ENCODE data around the gene PCMTD2.

Gene PCMTD2

GRCh38 chr20:64256282-64256935, 861 bp downstream of the PCMTD2 start:
- DNase-seq (ENCODE audit: low spot score), result peak; percentile 56

GRCh38 chr20:64257107-64257757, 1.7 kb downstream of the PCMTD2 start:
- DNase-seq (ENCODE audit: low spot score), result no peak

- DNase-seq (ENCODE audit: low spot score), result no peak
Measured at GRCh38 chr20:64258071-64258823, 2.7 kb downstream of the PCMTD2 start.

- DNase-seq (ENCODE audit: low spot score), result no peak
Measured at GRCh38 chr20:64260239-64260638, 4.7 kb downstream of the PCMTD2 start.

- peak; percentile 61 for DNase-seq (ENCODE audit: low spot score)
Measured at GRCh38 chr20:64261138-64261537, 5.6 kb downstream of the PCMTD2 start.

- no peak for DNase-seq (ENCODE audit: low spot score)
Measured at GRCh38 chr20:64264091-64264490, 8.5 kb downstream of the PCMTD2 start.

GRCh38 chr20:64265201-64265600, 9.7 kb downstream of the PCMTD2 start:
- DNase-seq (ENCODE audit: low spot score), result no peak

- no peak for DNase-seq (ENCODE audit: low spot score)
Measured at GRCh38 chr20:64266988-64267387, 11.4 kb downstream of the PCMTD2 start.

- no peak for DNase-seq (ENCODE audit: low spot score)
Measured at GRCh38 chr20:64268174-64268573, 12.6 kb downstream of the PCMTD2 start.

GRCh38 chr20:64269604-64270411, 14.3 kb downstream of the PCMTD2 start:
- no peak for DNase-seq (ENCODE audit: low spot score)

- no peak for DNase-seq (ENCODE audit: low spot score)
Measured at GRCh38 chr20:64271636-64272035, 16.1 kb downstream of the PCMTD2 start.

- no peak for DNase-seq (ENCODE audit: low spot score)
Measured at GRCh38 chr20:64273109-64273508, 17.6 kb downstream of the PCMTD2 start.

- no peak for DNase-seq (ENCODE audit: low spot score)
Measured at GRCh38 chr20:64276817-64277216, 21.3 kb downstream of the PCMTD2 start.

- DNase-seq (ENCODE audit: low spot score), result no peak
Measured at GRCh38 chr20:64277571-64278316, 22.2 kb downstream of the PCMTD2 start.

GRCh38 chr20:64278317-64278681, 22.8 kb downstream of the PCMTD2 start:
- no peak for DNase-seq (ENCODE audit: low spot score)

- DNase-seq (ENCODE audit: low spot score), result no peak
Measured at GRCh38 chr20:64279826-64280459, 24.4 kb downstream of the PCMTD2 start.

GRCh38 chr20:64280460-64280843, 24.9 kb downstream of the PCMTD2 start:
- no peak for DNase-seq (ENCODE audit: low spot score)

GRCh38 chr20:64283646-64284045, 28.1 kb downstream of the PCMTD2 start:
- DNase-seq (ENCODE audit: low spot score), result no peak

- DNase-seq (ENCODE audit: low spot score), result peak; percentile 62
Measured at GRCh38 chr20:64285579-64286446, 30.3 kb downstream of the PCMTD2 start.
